ENCODE data around the gene KRAS.

GRCh38 chr12:25155022-25155576 lies 95.6 kb downstream of the KRAS start:
- TF ChIP-seq CTCF (conservative IDR thresholded peaks at IDR 0.05) (peak; percentile 89), ZFX (IDR thresholded peaks at IDR 0.05) (no peak)

Data from C4-2B (cell line).